Stimulated activated CD4-positive, alpha-beta T cell treated with anti-CD3 and anti-CD28 coated beads, Interleukin-15, amount 100 ng/mL, for 48 hours (primary cell): ENCODE results near the gene VEGFC.

Experiments
- DNase-seq, 2 donors: peaks; one replicate each; pipeline ENCODE4 v3.0.0-alpha.2; 2020; ENCODE audit warnings: low read depth in 2 of 2

Gene VEGFC

GRCh38 chr4:176798540-176798939 lies 5.8 kb upstream of the VEGFC start:
- no peak for DNase-seq

GRCh38 chr4:176795441-176795840 lies 2.7 kb upstream of the VEGFC start:
- no peak for DNase-seq

- DNase-seq, result no peak
Measured at GRCh38 chr4:176794651-176795050, 1.9 kb upstream of the VEGFC start.

GRCh38 chr4:176794151-176794550 lies 1.4 kb upstream of the VEGFC start:
- DNase-seq, result no peak

GRCh38 chr4:176793060-176793605 lies 411 bp upstream of the VEGFC start:
- DNase-seq, result no peak

GRCh38 chr4:176791591-176792325 lies 964 bp downstream of the VEGFC start:
- no peak for DNase-seq

- no peak for DNase-seq
Measured at GRCh38 chr4:176790398-176790797, 2.3 kb downstream of the VEGFC start.

- DNase-seq, result no peak
Measured at GRCh38 chr4:176789955-176790354, 2.8 kb downstream of the VEGFC start.

- no peak for DNase-seq
Measured at GRCh38 chr4:176788971-176789370, 3.8 kb downstream of the VEGFC start.

GRCh38 chr4:176788248-176788647 lies 4.5 kb downstream of the VEGFC start:
- DNase-seq, result no peak

GRCh38 chr4:176784816-176785215 lies 7.9 kb downstream of the VEGFC start:
- DNase-seq, result no peak

GRCh38 chr4:176782794-176783193 lies 9.9 kb downstream of the VEGFC start:
- no peak for DNase-seq

GRCh38 chr4:176782191-176782590 lies 10.5 kb downstream of the VEGFC start:
- DNase-seq, result no peak

GRCh38 chr4:176781739-176782100 lies 11.0 kb downstream of the VEGFC start:
- DNase-seq, result no peak

- no peak for DNase-seq
Measured at GRCh38 chr4:176780995-176781738, 11.6 kb downstream of the VEGFC start.

- no peak for DNase-seq
Measured at GRCh38 chr4:176779421-176779820, 13.3 kb downstream of the VEGFC start.

GRCh38 chr4:176778491-176778890 lies 14.2 kb downstream of the VEGFC start:
- DNase-seq, result no peak

GRCh38 chr4:176778063-176778462 lies 14.7 kb downstream of the VEGFC start:
- DNase-seq, result no peak

- no peak for DNase-seq
Measured at GRCh38 chr4:176775338-176775737, 17.4 kb downstream of the VEGFC start.

GRCh38 chr4:176774852-176775251 lies 17.9 kb downstream of the VEGFC start:
- no peak for DNase-seq

- DNase-seq, result no peak
Measured at GRCh38 chr4:176769514-176769913, 23.2 kb downstream of the VEGFC start.

- no peak for DNase-seq
Measured at GRCh38 chr4:176767183-176767582, 25.5 kb downstream of the VEGFC start.

GRCh38 chr4:176762661-176763308 lies 29.9 kb downstream of the VEGFC start:
- no peak for DNase-seq
